Tibial nerve (tissue), 3 donors: ENCODE data around the gene STAT5B.

Source experiments
- POLR2A ChIP-seq, 2 donors: fragments of 450-650 bp; IDR thresholded peaks; one replicate each; pipeline ENCODE4 v1.6.1; 2017; ENCODE audit warnings: antibody characterized with exemption in 2 of 2, mild to moderate bottlenecking in 2 of 2, moderate library complexity in 2 of 2
- TF ChIP-seq, protein P1 (sequence below), 5 experiments: fragments of 200-600 bp in 3 of 5; fragments of 450-650 bp in 2 of 5; sonication (generic) in 3 of 5; IDR thresholded peaks; one replicate each; pipeline ENCODE4 v1.5.1; 2016 to 2019; ENCODE audit warnings: antibody characterized with exemption in 5 of 5, mild to moderate bottlenecking in 3 of 5, moderate library complexity in 2 of 5

DNA sequence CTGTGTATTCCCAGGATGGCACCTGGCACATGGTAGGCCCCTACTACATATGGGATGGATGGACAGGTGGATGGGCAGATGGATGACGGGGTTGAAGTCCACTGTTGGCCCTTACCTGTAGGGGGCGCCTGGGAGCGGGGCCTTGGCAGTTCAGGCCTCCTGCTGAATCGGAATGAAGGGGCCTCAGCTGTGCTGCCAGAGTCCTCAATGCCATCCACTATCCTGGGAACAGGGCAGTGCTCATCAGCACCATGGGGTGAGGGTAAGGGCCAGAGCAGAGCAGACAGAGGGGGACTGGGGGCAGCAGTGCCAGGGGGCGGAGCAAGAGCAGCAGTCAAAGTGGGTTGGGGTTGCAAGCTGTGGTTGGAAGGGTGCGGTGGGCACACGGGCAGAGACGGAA lies 113.1 kb downstream of the STAT5B start:
- TF ChIP-seq, protein P1, sequence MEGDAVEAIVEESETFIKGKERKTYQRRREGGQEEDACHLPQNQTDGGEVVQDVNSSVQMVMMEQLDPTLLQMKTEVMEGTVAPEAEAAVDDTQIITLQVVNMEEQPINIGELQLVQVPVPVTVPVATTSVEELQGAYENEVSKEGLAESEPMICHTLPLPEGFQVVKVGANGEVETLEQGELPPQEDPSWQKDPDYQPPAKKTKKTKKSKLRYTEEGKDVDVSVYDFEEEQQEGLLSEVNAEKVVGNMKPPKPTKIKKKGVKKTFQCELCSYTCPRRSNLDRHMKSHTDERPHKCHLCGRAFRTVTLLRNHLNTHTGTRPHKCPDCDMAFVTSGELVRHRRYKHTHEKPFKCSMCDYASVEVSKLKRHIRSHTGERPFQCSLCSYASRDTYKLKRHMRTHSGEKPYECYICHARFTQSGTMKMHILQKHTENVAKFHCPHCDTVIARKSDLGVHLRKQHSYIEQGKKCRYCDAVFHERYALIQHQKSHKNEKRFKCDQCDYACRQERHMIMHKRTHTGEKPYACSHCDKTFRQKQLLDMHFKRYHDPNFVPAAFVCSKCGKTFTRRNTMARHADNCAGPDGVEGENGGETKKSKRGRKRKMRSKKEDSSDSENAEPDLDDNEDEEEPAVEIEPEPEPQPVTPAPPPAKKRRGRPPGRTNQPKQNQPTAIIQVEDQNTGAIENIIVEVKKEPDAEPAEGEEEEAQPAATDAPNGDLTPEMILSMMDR (IDR thresholded peaks at IDR 0.05): no peak
- TF ChIP-seq POLR2A (IDR thresholded peaks at IDR 0.05): no peak
